Measurements from ENCODE around the gene PDHA2. TPM values are rescaled to one million over a fixed set of nuclear protein-coding genes. Genes with fewer than 3 reads are reported as not detected.
"Not testable (repeated sequence)": the region's sequence is repeated elsewhere in the genome, so short reads cannot be mapped to it uniquely, and the experiment has no call there.

PDHA2 gene
- polyA plus RNA-seq, 1 donor, result not detected

GRCh38 chr4:95850161-95850560 lies 10.3 kb downstream of the PDHA2 start:
- Histone ChIP-seq H3K9me3 (ENCODE audit: control insufficient read depth, low read depth, low read length) (no peaks in the 10 kb centered on the region), H3K27me3 (ENCODE audit: control insufficient read depth, insufficient read depth, low read length) (no peaks in the 10 kb centered on the region), H3K27ac (ENCODE audit: low read length) (no peak overlapping the region), H3K4me3 (ENCODE audit: low read length) (no peak overlapping the region), H3K36me3 (ENCODE audit: control insufficient read depth, insufficient read depth, low read length) (no peaks in the 10 kb centered on the region), H3K4me1 (ENCODE audit: control insufficient read depth, insufficient read depth, low read length) (no peaks in the 10 kb centered on the region)
- no peak for DNase-seq

- DNase-seq, result no peak
- no peaks in the 10 kb centered on the region for H3K27me3 ChIP-seq (ENCODE audit: control insufficient read depth, insufficient read depth, low read length)
- no peaks in the 10 kb centered on the region for H3K4me1 ChIP-seq (ENCODE audit: control insufficient read depth, insufficient read depth, low read length)
- H3K9me3 ChIP-seq (ENCODE audit: control insufficient read depth, low read depth, low read length), result no peaks in the 10 kb centered on the region
- H3K27ac ChIP-seq (ENCODE audit: low read length), result no peak overlapping the region
- no CpG with 5 or more reads among the region's 1 CpG for WGBS (ENCODE audit: insufficient coverage, low lambda C conversion rate)
- H3K36me3 ChIP-seq (ENCODE audit: control insufficient read depth, insufficient read depth, low read length), result no peaks in the 10 kb centered on the region
- no peak overlapping the region for H3K4me3 ChIP-seq (ENCODE audit: low read length)
Observed at GRCh38 chr4:95857761-95858160, 17.9 kb downstream of the PDHA2 start.

- H3K4me1 ChIP-seq (ENCODE audit: control insufficient read depth, insufficient read depth, low read length), result no peaks in the 10 kb centered on the region
- no peak overlapping the region for H3K27ac ChIP-seq (ENCODE audit: low read length)
- DNase-seq, result no peak
- no peaks in the 10 kb centered on the region for H3K27me3 ChIP-seq (ENCODE audit: control insufficient read depth, insufficient read depth, low read length)
- H3K9me3 ChIP-seq (ENCODE audit: control insufficient read depth, low read depth, low read length), result peaks cover 6% of the 10 kb centered on the region
- no peak overlapping the region for H3K4me3 ChIP-seq (ENCODE audit: low read length)
- H3K36me3 ChIP-seq (ENCODE audit: control insufficient read depth, insufficient read depth, low read length), result no peaks in the 10 kb centered on the region
Observed at GRCh38 chr4:95867919-95868318, 28.0 kb downstream of the PDHA2 start.

- H3K4me3 ChIP-seq (ENCODE audit: low read length); H3K27ac ChIP-seq (ENCODE audit: low read length); H3K27me3 ChIP-seq (ENCODE audit: control insufficient read depth, insufficient read depth, low read length); DNase-seq; H3K36me3 ChIP-seq (ENCODE audit: control insufficient read depth, insufficient read depth, low read length); H3K9me3 ChIP-seq (ENCODE audit: control insufficient read depth, low read depth, low read length); H3K4me1 ChIP-seq (ENCODE audit: control insufficient read depth, insufficient read depth, low read length): not testable (repeated sequence)
- WGBS (ENCODE audit: insufficient coverage, low lambda C conversion rate), result no CpG with 5 or more reads among the region's 1 CpG
Observed at GRCh38 chr4:95869414-95869813, 29.5 kb downstream of the PDHA2 start.

- Histone ChIP-seq H3K9me3 (ENCODE audit: control insufficient read depth, low read depth, low read length) (peaks cover 6% of the 10 kb centered on the region), H3K4me1 (ENCODE audit: control insufficient read depth, insufficient read depth, low read length) (no peaks in the 10 kb centered on the region), H3K4me3 (ENCODE audit: low read length) (no peak overlapping the region), H3K36me3 (ENCODE audit: control insufficient read depth, insufficient read depth, low read length) (no peaks in the 10 kb centered on the region), H3K27ac (ENCODE audit: low read length) (no peak overlapping the region), H3K27me3 (ENCODE audit: control insufficient read depth, insufficient read depth, low read length) (no peaks in the 10 kb centered on the region)
- no CpG with 5 or more reads among the region's 1 CpG for WGBS (ENCODE audit: insufficient coverage, low lambda C conversion rate)
- no peak for DNase-seq
Observed at GRCh38 chr4:95869961-95870500, 30.1 kb downstream of the PDHA2 start.

GRCh38 chr4:95877636-95878035 lies 37.7 kb downstream of the PDHA2 start:
- Histone ChIP-seq H3K4me3 (ENCODE audit: low read length) (no peak overlapping the region), H3K27me3 (ENCODE audit: control insufficient read depth, insufficient read depth, low read length) (no peaks in the 10 kb centered on the region), H3K36me3 (ENCODE audit: control insufficient read depth, insufficient read depth, low read length) (no peaks in the 10 kb centered on the region), H3K9me3 (ENCODE audit: control insufficient read depth, low read depth, low read length) (no peaks in the 10 kb centered on the region), H3K27ac (ENCODE audit: low read length) (no peak overlapping the region), H3K4me1 (ENCODE audit: control insufficient read depth, insufficient read depth, low read length) (no peaks in the 10 kb centered on the region)
- no CpG with 5 or more reads among the region's 1 CpG for WGBS (ENCODE audit: insufficient coverage, low lambda C conversion rate)
- no peak for DNase-seq

GRCh38 chr4:95887551-95887950 lies 47.7 kb downstream of the PDHA2 start:
- no peaks in the 10 kb centered on the region for H3K4me1 ChIP-seq (ENCODE audit: control insufficient read depth, insufficient read depth, low read length)
- no peaks in the 10 kb centered on the region for H3K27me3 ChIP-seq (ENCODE audit: control insufficient read depth, insufficient read depth, low read length)
- 100% methylated on average over 2 of the region's 3 CpGs for WGBS (ENCODE audit: insufficient coverage, low lambda C conversion rate)
- no peak for DNase-seq
- no peaks in the 10 kb centered on the region for H3K36me3 ChIP-seq (ENCODE audit: control insufficient read depth, insufficient read depth, low read length)
- no peak overlapping the region for H3K4me3 ChIP-seq (ENCODE audit: low read length)
- H3K27ac ChIP-seq (ENCODE audit: low read length), result no peak overlapping the region
- no peaks in the 10 kb centered on the region for H3K9me3 ChIP-seq (ENCODE audit: control insufficient read depth, low read depth, low read length)

- no peaks in the 10 kb centered on the region for H3K9me3 ChIP-seq (ENCODE audit: control insufficient read depth, low read depth, low read length)
Observed at GRCh38 chr4:95889662-95890061, 49.8 kb downstream of the PDHA2 start.

More at GRCh38 chr4:95889662-95890061, 49.8 kb downstream of the PDHA2 start:
- Histone ChIP-seq H3K4me3 (ENCODE audit: low read length) (no peak overlapping the region), H3K27ac (ENCODE audit: low read length) (no peak overlapping the region), H3K27me3 (ENCODE audit: control insufficient read depth, insufficient read depth, low read length) (no peaks in the 10 kb centered on the region), H3K4me1 (ENCODE audit: control insufficient read depth, insufficient read depth, low read length) (no peaks in the 10 kb centered on the region), H3K36me3 (ENCODE audit: control insufficient read depth, insufficient read depth, low read length) (no peaks in the 10 kb centered on the region)
- WGBS (ENCODE audit: insufficient coverage, low lambda C conversion rate), result no CpG with 5 or more reads among the region's 2 CpGs
- DNase-seq, result no peak
